HepG2 (cell line): ENCODE measurements around the gene SLC16A5. TPM values are rescaled to one million over a fixed set of nuclear protein-coding genes. Genes with fewer than 3 reads are reported as not detected.
A peak's percentile ranks its signal among the peaks of the same experiment; 100 is the strongest.

Experiments used
- ATAC-seq: fragments of 200-7000 bp; cut with Tn5 transposase; 3 replicates; pipeline ENCODE4 v1.9.1; 2020; ENCODE audit warnings: mild to moderate bottlenecking, moderate library complexity
- BruUV-seq: library from RNA; stranded (reverse); fragments of 400-500 nt; replicated peaks from 2 replicates; lab custom pipeline; 2021; lab: Mats Ljungman, UMichigan
- CTCF ChIA-PET: fragments of 300-600 bp; formaldehyde crosslinking; extraction: SDS; loops from one replicate; lab custom pipeline; 2021; ENCODE audit warnings: low total read pairs, inconsistent platforms, low intra/inter-chr PET ratio; lab: Yijun Ruan, JAX
- POLR2A ChIA-PET: fragments of 350-600 bp; sonication (Branson Sonifier 250); formaldehyde crosslinking; loops from one replicate; lab custom pipeline; 2020; ENCODE audit warnings: antibody characterized with exemption, inconsistent platforms; lab: Yijun Ruan, JAX
- DNase-seq: peaks from one replicate; pipeline ENCODE4 v3.0.0-alpha.2; 2015; ENCODE audit warnings: low spot score
- FAIRE-seq: peaks from 3 replicates; lab custom pipeline; 2011; peaks lifted over from hg19 to GRCh38; lab: Jason Lieb, UNC
- H2AFZ ChIP-seq: one replicate; pipeline ENCODE4 v1.6.1; 2011; ENCODE audit warnings: low read length, inconsistent platforms
- H3K27ac ChIP-seq: fragments of 300-600 bp; 3 replicates; pipeline ENCODE4 v1.8.0; 2011; ENCODE audit warnings: mixed run types, mild to moderate bottlenecking, mixed read lengths, low read length, inconsistent platforms; ENCODE audit not compliant: insufficient read depth; ENCODE audit errors: extremely low read length
- H3K27me3 ChIP-seq, 2 experiments: fragments of 200-600 bp in 1 of 2; 2 replicates in 1 of 2; 3 replicates in 1 of 2; pipeline versions ENCODE4 v1.6.0 to v1.8.0; 2011; ENCODE audit warnings: low read length in 2 of 2, mild to moderate bottlenecking in 2 of 2, moderate library complexity in 2 of 2, inconsistent platforms in 1 of 2; ENCODE audit not compliant: insufficient read depth in 2 of 2, control insufficient read depth in 1 of 2
- H3K36me3 ChIP-seq, 2 experiments: fragments of 200-600 bp in 1 of 2; replicated peaks in 1 of 2; 2 replicates in 1 of 2; 3 replicates in 1 of 2; pipeline versions ENCODE4 v1.5.1 to v1.8.0; 2011; ENCODE audit warnings: low read length in 2 of 2, inconsistent platforms in 1 of 2; ENCODE audit not compliant: insufficient read depth in 2 of 2, control insufficient read depth in 1 of 2
- H3K4me1 ChIP-seq: 2 replicates; pipeline ENCODE4 v1.5.1; 2012; ENCODE audit warnings: low read length, inconsistent platforms; ENCODE audit not compliant: insufficient read depth
- H3K4me2 ChIP-seq: 2 replicates; pipeline ENCODE4 v1.6.0; 2011; ENCODE audit warnings: low read depth, low read length, inconsistent platforms
- H3K4me3 ChIP-seq, 3 experiments: fragments of 200-600 bp in 1 of 3; sonication (generic), shearing (Covaris generic) in 1 of 3; replicated peaks in 1 of 3; 2 replicates each; pipeline ENCODE4 v1.5.1; 2011 to 2016; ENCODE audit warnings: low read length in 3 of 3, inconsistent platforms in 2 of 3, low read depth in 2 of 3, mild to moderate bottlenecking in 2 of 3, control low read depth in 1 of 3, mixed read lengths in 1 of 3; ENCODE audit not compliant: insufficient read depth in 1 of 3
- H3K79me2 ChIP-seq: one replicate; pipeline ENCODE4 v1.6.1; 2011; ENCODE audit warnings: low read length, inconsistent platforms; ENCODE audit not compliant: insufficient read depth
- H3K9ac ChIP-seq: 2 replicates; pipeline ENCODE4 v1.6.0; 2011; ENCODE audit warnings: mild to moderate bottlenecking, low read depth, low read length, inconsistent platforms; ENCODE audit not compliant: insufficient read depth
- H3K9me3 ChIP-seq: 2 replicates; pipeline ENCODE4 v1.5.1; 2012; ENCODE audit warnings: mild to moderate bottlenecking, low read length
- H4K20me1 ChIP-seq: 2 replicates; pipeline ENCODE4 v1.6.0; 2011; ENCODE audit warnings: inconsistent platforms, mild to moderate bottlenecking, low read length, moderate library complexity; ENCODE audit not compliant: insufficient read depth
- AFF4 ChIP-seq: sonication (generic); formaldehyde crosslinking; IDR thresholded peaks from 2 replicates; pipeline ENCODE4 v1.4.0; 2020; ENCODE audit warnings: missing genetic modification reagents
- CERS6 ChIP-seq: sonication (generic); formaldehyde crosslinking; IDR thresholded peaks from 2 replicates; pipeline ENCODE4 v1.5.0; 2020; ENCODE audit warnings: missing genetic modification reagents
- CREM ChIP-seq, 2 experiments: sonication (generic) in 1 of 2; formaldehyde crosslinking in 1 of 2; IDR thresholded peaks; 2 replicates each; pipeline versions ENCODE4 v1.4.0 to v1.6.1; 2016 to 2020; ENCODE audit warnings: antibody characterized with exemption in 1 of 2, mild to moderate bottlenecking in 1 of 2, missing genetic modification reagents in 1 of 2
- HOXA3 ChIP-seq: sonication (generic); formaldehyde crosslinking; IDR thresholded peaks from 2 replicates; pipeline ENCODE4 v1.5.0; 2020; ENCODE audit warnings: missing genetic modification reagents
- IKZF5 ChIP-seq: IDR thresholded peaks from 2 replicates; pipeline ENCODE4 v1.6.1; 2018; ENCODE audit warnings: missing genetic modification reagents, mild to moderate bottlenecking, missing compliant biosample characterization
- KLF13 ChIP-seq: sonication (generic); formaldehyde crosslinking; IDR thresholded peaks from 2 replicates; pipeline ENCODE4 v1.4.0; 2020; ENCODE audit warnings: mild to moderate bottlenecking, missing genetic modification reagents
- MIER3 ChIP-seq: IDR thresholded peaks from 2 replicates; pipeline ENCODE4 v1.6.1; 2016; ENCODE audit warnings: missing compliant biosample characterization, borderline replicate concordance
- NCOR1 ChIP-seq: fragments of 200-600 bp; sonication (generic); IDR thresholded peaks from 2 replicates; pipeline ENCODE4 v1.7.0; 2017; ENCODE audit warnings: antibody characterized with exemption, low read length, borderline replicate concordance
- NFE2 ChIP-seq: sonication (generic); formaldehyde crosslinking; IDR thresholded peaks from 2 replicates; pipeline ENCODE4 v1.4.0; 2020; ENCODE audit warnings: missing genetic modification reagents
- PPARG ChIP-seq: conservative IDR thresholded peaks from 2 replicates; pipeline ENCODE4 v1.6.1; 2016; ENCODE audit warnings: missing biosample characterization, missing genetic modification reagents
- ZBTB21 ChIP-seq: sonication (generic); formaldehyde crosslinking; IDR thresholded peaks from 2 replicates; pipeline ENCODE4 v1.4.0; 2020; ENCODE audit warnings: missing genetic modification reagents
- ZNF17 ChIP-seq: sonication (generic); formaldehyde crosslinking; IDR thresholded peaks from 2 replicates; pipeline ENCODE4 v1.5.0; 2020; ENCODE audit warnings: mild to moderate bottlenecking, missing genetic modification reagents
- ZNF773 ChIP-seq: sonication (generic); formaldehyde crosslinking; IDR thresholded peaks from 2 replicates; pipeline ENCODE4 v1.4.0; 2020; ENCODE audit warnings: missing genetic modification reagents, borderline replicate concordance
- WGBS: methylation state at CpG from one replicate; pipeline ENCODE4 v1.1.6; 2017; ENCODE audit warnings: low lambda C conversion rate; 5-methylcytosine and 5-hydroxymethylcytosine counted together
- in situ Hi-C: cut with HindIII; loops from 2 replicates; pipeline ENCODE4 v1.10.0; 2017; ENCODE audit warnings: low pct_unique_long_range_greater_than_20kb; ENCODE audit not compliant: extremely low pct_ligation_motif_present
- intact Hi-C: fragments of 100-400 bp; cut with micrococcal nuclease; formaldehyde crosslinking; loops from one replicate; pipeline ENCODE4 v1.10.0; 2022; ENCODE audit not compliant: unreplicated experiment
- polyA plus RNA-seq, 8 experiments: library from polyadenylated mRNA; depleted of rRNA in 3 of 8; stranded (reverse) in 7 of 8; unstranded in 1 of 8; fragments of >200 nt; fragmentation: Illumina TruSeq in 4 of 8; extraction: Trizol in 4 of 8; gene quantifications; 2 replicates each; pipeline versions ENCODE4 v1.2.1 to v1.2.3, GENCODE V29; 2011 to 2016; ENCODE audit warnings: low read depth in 4 of 8, missing spikeins in 1 of 8, mixed read lengths in 1 of 8; ENCODE audit not compliant: insufficient read depth in 1 of 8
- total RNA-seq, 5 experiments: library from RNA; depleted of rRNA; stranded (reverse); fragments of >200 nt; fragmentation: Illumina TruSeq; extraction: Trizol; gene quantifications; 2 replicates each; pipeline ENCODE4 v1.2.3, GENCODE V29; 2016; ENCODE audit warnings: low read depth in 1 of 5
- TF ChIP-seq, protein P1 (sequence below): sonication (generic); formaldehyde crosslinking; IDR thresholded peaks from 2 replicates; pipeline ENCODE4 v1.4.0; 2020; ENCODE audit warnings: missing genetic modification reagents, borderline replicate concordance

The SLC16A5 gene
- total and polyA plus RNA-seq, 2 of the 13 experiments (the other 11 are each of a cell fraction or from before 2014, with no cell fraction given), result 0.69 to 5.6 TPM

DNA sequence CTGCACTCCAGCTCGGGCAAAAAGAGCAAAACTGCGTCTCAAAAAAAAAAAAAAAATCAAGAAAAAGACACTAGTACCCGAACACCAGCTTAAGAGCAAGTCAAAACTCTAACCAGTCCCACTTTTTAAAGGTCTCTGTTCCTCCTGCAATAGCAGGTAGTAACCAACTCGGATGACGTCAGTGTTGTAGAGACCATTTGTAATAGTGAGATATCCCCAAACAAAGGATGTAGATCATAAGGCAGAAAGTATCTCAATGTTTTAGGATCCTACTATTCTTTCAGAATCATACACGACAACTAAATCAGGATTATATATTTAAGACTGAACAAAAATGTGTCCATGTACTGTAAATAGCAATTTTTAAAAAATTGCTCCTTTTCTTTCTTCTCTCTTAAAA lies 64.2 kb downstream of the SLC16A5 start:
- WGBS, result 87% methylated on average over 6 of the region's 6 CpGs
- no TSS peak for BruUV-seq
- POLR2A ChIA-PET, result no interaction called here
- CTCF ChIA-PET, result no interaction called here
- DNase-seq, result no peak
- Histone ChIP-seq H3K9me3 (no peaks in the 10 kb centered on the region), H3K9ac (peak overlapping the region; percentile 92), H3K4me3 (peak overlapping the region in 2 of 3 experiments; percentile 95 to 99; a peak in 3 of 6 replicates), H3K79me2 (peaks cover 57% of the 10 kb centered on the region), H3K4me2 (peak overlapping the region; percentile 96), H4K20me1 (no peaks in the 10 kb centered on the region; the same call in 1 of the 2 replicates), H3K4me1 (peaks cover 55% of the 10 kb centered on the region), H2AFZ (no peak overlapping the region), H3K27me3 (no peaks in the 10 kb centered on the region; a peak in 1 of 5 replicates), H3K36me3 (peaks cover 15 to 20% of the 10 kb centered on the region in 2 experiments), H3K27ac (no peak overlapping the region)
- in situ Hi-C loops, result no loop called here
- no peak for ATAC-seq
- intact Hi-C loops, result loop anchor here (5.0 kb wide), 1 partner anchor 50 kb away; no protein-coding TSS in a partner anchor
- FAIRE-seq, result no peak
- no peak for TF ChIP-seq ZNF17 (CRISPR knock-in tag)
- TF ChIP-seq HOXA3 (CRISPR knock-in tag), result no peak
- TF ChIP-seq NCOR1, result no peak
- TF ChIP-seq IKZF5 (CRISPR knock-in tag), result no peak
- no peak for TF ChIP-seq MIER3 (CRISPR knock-in tag)
- TF ChIP-seq ZBTB21 (CRISPR knock-in tag), result no peak
- TF ChIP-seq CERS6 (CRISPR knock-in tag), result no peak
- TF ChIP-seq, protein P1, sequence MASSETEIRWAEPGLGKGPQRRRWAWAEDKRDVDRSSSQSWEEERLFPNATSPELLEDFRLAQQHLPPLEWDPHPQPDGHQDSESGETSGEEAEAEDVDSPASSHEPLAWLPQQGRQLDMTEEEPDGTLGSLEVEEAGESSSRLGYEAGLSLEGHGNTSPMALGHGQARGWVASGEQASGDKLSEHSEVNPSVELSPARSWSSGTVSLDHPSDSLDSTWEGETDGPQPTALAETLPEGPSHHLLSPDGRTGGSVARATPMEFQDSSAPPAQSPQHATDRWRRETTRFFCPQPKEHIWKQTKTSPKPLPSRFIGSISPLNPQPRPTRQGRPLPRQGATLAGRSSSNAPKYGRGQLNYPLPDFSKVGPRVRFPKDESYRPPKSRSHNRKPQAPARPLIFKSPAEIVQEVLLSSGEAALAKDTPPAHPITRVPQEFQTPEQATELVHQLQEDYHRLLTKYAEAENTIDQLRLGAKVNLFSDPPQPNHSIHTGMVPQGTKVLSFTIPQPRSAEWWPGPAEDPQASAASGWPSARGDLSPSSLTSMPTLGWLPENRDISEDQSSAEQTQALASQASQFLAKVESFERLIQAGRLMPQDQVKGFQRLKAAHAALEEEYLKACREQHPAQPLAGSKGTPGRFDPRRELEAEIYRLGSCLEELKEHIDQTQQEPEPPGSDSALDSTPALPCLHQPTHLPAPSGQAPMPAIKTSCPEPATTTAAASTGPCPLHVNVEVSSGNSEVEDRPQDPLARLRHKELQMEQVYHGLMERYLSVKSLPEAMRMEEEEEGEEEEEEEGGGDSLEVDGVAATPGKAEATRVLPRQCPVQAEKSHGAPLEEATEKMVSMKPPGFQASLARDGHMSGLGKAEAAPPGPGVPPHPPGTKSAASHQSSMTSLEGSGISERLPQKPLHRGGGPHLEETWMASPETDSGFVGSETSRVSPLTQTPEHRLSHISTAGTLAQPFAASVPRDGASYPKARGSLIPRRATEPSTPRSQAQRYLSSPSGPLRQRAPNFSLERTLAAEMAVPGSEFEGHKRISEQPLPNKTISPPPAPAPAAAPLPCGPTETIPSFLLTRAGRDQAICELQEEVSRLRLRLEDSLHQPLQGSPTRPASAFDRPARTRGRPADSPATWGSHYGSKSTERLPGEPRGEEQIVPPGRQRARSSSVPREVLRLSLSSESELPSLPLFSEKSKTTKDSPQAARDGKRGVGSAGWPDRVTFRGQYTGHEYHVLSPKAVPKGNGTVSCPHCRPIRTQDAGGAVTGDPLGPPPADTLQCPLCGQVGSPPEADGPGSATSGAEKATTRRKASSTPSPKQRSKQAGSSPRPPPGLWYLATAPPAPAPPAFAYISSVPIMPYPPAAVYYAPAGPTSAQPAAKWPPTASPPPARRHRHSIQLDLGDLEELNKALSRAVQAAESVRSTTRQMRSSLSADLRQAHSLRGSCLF (CRISPR knock-in tag), result no peak
- TF ChIP-seq AFF4 (CRISPR knock-in tag), result no peak
- no peak for TF ChIP-seq ZNF773 (CRISPR knock-in tag)
- no peak for TF ChIP-seq CREM (IDR thresholded peaks at IDR 0.05)
- no peak for TF ChIP-seq CREM (CRISPR knock-in tag; IDR thresholded peaks at IDR 0.05)
- TF ChIP-seq NFE2 (CRISPR knock-in tag), result no peak
- TF ChIP-seq KLF13 (CRISPR knock-in tag), result no peak
- no peak for TF ChIP-seq PPARG (CRISPR knock-in tag)
